Measurements from ENCODE around the gene SOX5.

DNA sequence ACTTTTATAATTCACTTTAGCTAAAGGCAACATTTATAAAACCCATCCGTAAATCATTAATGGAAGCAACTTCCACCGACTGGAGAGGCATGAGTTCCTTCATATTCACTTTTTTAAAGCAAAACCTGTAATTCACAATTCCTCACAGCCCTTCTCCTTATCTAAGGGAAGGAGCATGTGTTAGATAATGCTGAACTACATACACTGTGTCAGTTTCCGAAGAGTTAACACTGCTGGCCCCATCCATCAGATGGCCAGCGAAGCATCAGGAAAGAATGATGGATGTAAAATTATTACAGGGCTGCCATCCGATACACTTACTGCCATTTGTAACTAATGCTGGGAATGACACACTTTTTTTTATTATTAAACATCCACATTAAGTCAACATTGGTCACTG, 392.8 kb downstream of the SOX5 start:
- TF ChIP-seq POLR2AphosphoS5 (IDR thresholded peaks at IDR 0.05; ENCODE audit: low read depth, low read length) (no peak), POLR2A (IDR thresholded peaks at IDR 0.05; ENCODE audit: low read depth, low read length) (no peak), TAF1 (IDR thresholded peaks at IDR 0.05; ENCODE audit: low read depth, low read length) (no peak), PAX5 (IDR thresholded peaks at IDR 0.05; ENCODE audit: insufficient read depth, low read length, severe bottlenecking) (no peak), SPI1 (IDR thresholded peaks at IDR 0.05; ENCODE audit: low read depth, low read length) (no peak), POU2F2 (IDR thresholded peaks at IDR 0.05; ENCODE audit: low read depth, low read length) (no peak)
